GM12878 (cell line): ENCODE data around the gene SHC2.

Source experiments
- CBFB ChIP-seq: IDR thresholded peaks from 2 replicates; pipeline ENCODE4 v1.6.1; 2016; ENCODE audit warnings: antibody characterized with exemption, low read depth
- CREB1 ChIP-seq: IDR thresholded peaks from 2 replicates; pipeline ENCODE4 v1.6.1; 2012; ENCODE audit warnings: low read depth, mild to moderate bottlenecking, inconsistent platforms
- EGR1 ChIP-seq, 2 experiments: IDR thresholded peaks; 1 replicate in 1 of 2; 2 replicates in 1 of 2; pipeline ENCODE4 v1.6.1; 2011 to 2012; ENCODE audit warnings: low read depth in 2 of 2, low read length in 2 of 2, borderline replicate concordance in 1 of 2, mild to moderate bottlenecking in 1 of 2, moderate library complexity in 1 of 2
- GATAD2B ChIP-seq: fragments of 450-650 bp; conservative IDR thresholded peaks from 2 replicates; pipeline ENCODE4 v1.6.1; 2017; ENCODE audit warnings: low read depth, mild to moderate bottlenecking, moderate library complexity
- NFYA ChIP-seq: IDR thresholded peaks from 2 replicates; pipeline ENCODE4 v1.6.1; 2011; ENCODE audit warnings: low read depth, mild to moderate bottlenecking, low read length, improper control_type of control experiment, borderline replicate concordance
- SIX5 ChIP-seq: IDR thresholded peaks from 2 replicates; pipeline ENCODE4 v1.6.1; 2011; ENCODE audit warnings: mild to moderate bottlenecking, low read depth, low read length, moderate library complexity; ENCODE audit not compliant: severe bottlenecking
- SREBF2 ChIP-seq: IDR thresholded peaks from 2 replicates; pipeline ENCODE4 v1.6.1; 2012; ENCODE audit warnings: mild to moderate bottlenecking, low read length
- ZZZ3 ChIP-seq: IDR thresholded peaks from 2 replicates; pipeline ENCODE4 v1.6.1; 2011; ENCODE audit warnings: low read depth; ENCODE audit not compliant: control insufficient read depth, insufficient read length
- TF ChIP-seq, protein P1 (sequence below): IDR thresholded peaks from 2 replicates; pipeline ENCODE4 v1.6.1; 2012; ENCODE audit warnings: low read depth, low read length, improper control_type of control experiment
- TF ChIP-seq, protein P2 (sequence below), 3 experiments: IDR thresholded peaks in 2 of 3; conservative IDR thresholded peaks in 1 of 3; 2 replicates each; pipeline ENCODE4 v1.5.1; 2011; ENCODE audit warnings: low read depth in 3 of 3, low read length in 3 of 3, mild to moderate bottlenecking in 3 of 3, control low read depth in 2 of 3, moderate library complexity in 2 of 3, inconsistent platforms in 1 of 3, mixed read lengths in 1 of 3; ENCODE audit not compliant: control insufficient read depth in 2 of 3, insufficient read depth in 1 of 3; ENCODE audit errors: extremely low read depth in 1 of 3

DNA sequence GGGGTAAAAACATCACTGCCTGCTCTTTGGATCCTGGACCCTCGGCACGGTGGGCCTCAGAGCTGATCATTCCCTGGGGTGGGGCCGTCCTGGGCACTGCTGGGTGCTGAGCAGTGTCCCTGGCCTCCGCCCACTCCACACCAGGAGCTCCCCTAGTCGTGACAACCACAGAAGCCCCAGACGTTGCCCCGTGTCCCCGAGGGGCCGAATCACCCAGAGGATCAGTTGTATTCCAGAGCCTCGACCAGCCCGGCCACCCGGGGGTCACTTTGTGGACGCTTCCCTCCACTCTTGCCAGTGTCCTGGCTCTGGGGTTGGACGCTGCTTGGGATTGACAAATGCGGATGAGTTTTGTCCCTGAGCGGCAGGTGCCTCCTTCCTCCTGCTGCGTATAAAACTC lies 62.1 kb downstream of the SHC2 start:
- no peak for TF ChIP-seq GATAD2B
- TF ChIP-seq, protein P1, sequence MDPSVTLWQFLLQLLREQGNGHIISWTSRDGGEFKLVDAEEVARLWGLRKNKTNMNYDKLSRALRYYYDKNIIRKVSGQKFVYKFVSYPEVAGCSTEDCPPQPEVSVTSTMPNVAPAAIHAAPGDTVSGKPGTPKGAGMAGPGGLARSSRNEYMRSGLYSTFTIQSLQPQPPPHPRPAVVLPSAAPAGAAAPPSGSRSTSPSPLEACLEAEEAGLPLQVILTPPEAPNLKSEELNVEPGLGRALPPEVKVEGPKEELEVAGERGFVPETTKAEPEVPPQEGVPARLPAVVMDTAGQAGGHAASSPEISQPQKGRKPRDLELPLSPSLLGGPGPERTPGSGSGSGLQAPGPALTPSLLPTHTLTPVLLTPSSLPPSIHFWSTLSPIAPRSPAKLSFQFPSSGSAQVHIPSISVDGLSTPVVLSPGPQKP: no peak
- no peak for TF ChIP-seq NFYA
- TF ChIP-seq, protein P2, sequence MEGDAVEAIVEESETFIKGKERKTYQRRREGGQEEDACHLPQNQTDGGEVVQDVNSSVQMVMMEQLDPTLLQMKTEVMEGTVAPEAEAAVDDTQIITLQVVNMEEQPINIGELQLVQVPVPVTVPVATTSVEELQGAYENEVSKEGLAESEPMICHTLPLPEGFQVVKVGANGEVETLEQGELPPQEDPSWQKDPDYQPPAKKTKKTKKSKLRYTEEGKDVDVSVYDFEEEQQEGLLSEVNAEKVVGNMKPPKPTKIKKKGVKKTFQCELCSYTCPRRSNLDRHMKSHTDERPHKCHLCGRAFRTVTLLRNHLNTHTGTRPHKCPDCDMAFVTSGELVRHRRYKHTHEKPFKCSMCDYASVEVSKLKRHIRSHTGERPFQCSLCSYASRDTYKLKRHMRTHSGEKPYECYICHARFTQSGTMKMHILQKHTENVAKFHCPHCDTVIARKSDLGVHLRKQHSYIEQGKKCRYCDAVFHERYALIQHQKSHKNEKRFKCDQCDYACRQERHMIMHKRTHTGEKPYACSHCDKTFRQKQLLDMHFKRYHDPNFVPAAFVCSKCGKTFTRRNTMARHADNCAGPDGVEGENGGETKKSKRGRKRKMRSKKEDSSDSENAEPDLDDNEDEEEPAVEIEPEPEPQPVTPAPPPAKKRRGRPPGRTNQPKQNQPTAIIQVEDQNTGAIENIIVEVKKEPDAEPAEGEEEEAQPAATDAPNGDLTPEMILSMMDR (IDR thresholded peaks at IDR 0.05 in 2 of 3, conservative IDR thresholded peaks at IDR 0.05 in 1 of 3; ENCODE audit: control insufficient read depth in 2 of 3, extremely low read depth in 1 of 3, insufficient read depth in 1 of 3, low read depth in 3 of 3, low read length in 3 of 3): no peak
- TF ChIP-seq SIX5: no peak
- no peak for TF ChIP-seq ZZZ3
- no peak for TF ChIP-seq EGR1 (IDR thresholded peaks at IDR 0.05; ENCODE audit: borderline replicate concordance in 1 of 2, low read depth in 2 of 2, low read length in 2 of 2)
- no peak for TF ChIP-seq CBFB
- TF ChIP-seq SREBF2: no peak
- TF ChIP-seq CREB1: no peak
